ENCODE results near the gene BMPER.

BMPER gene

GRCh38 chr7:34096198-34096651, 190.9 kb downstream of the BMPER start:
- no peak for DNase-seq (ENCODE audit: low spot score)

- DNase-seq (ENCODE audit: low spot score), result no peak
Measured at GRCh38 chr7:34096777-34097176, 191.4 kb downstream of the BMPER start.

GRCh38 chr7:34100661-34101060, 195.3 kb downstream of the BMPER start:
- DNase-seq (ENCODE audit: low spot score), result no peak

- no peak for DNase-seq (ENCODE audit: low spot score)
Measured at GRCh38 chr7:34104115-34104514, 198.8 kb downstream of the BMPER start.

GRCh38 chr7:34104992-34105391, 199.7 kb downstream of the BMPER start:
- DNase-seq (ENCODE audit: low spot score), result no peak

- DNase-seq (ENCODE audit: low spot score), result no peak
Measured at GRCh38 chr7:34107276-34107675, 201.9 kb downstream of the BMPER start.

GRCh38 chr7:34108165-34108564, 202.8 kb downstream of the BMPER start:
- DNase-seq (ENCODE audit: low spot score), result no peak

GRCh38 chr7:34109936-34110780, 204.8 kb downstream of the BMPER start:
- no peak for DNase-seq (ENCODE audit: low spot score)

- DNase-seq (ENCODE audit: low spot score), result no peak
Measured at GRCh38 chr7:34111031-34111430, 205.7 kb downstream of the BMPER start.

GRCh38 chr7:34115503-34115902, 210.2 kb downstream of the BMPER start:
- no peak for DNase-seq (ENCODE audit: low spot score)

- DNase-seq (ENCODE audit: low spot score), result no peak
Measured at GRCh38 chr7:34117573-34117972, 212.2 kb downstream of the BMPER start.

- DNase-seq (ENCODE audit: low spot score), result no peak
Measured at GRCh38 chr7:34121366-34121765, 216.0 kb downstream of the BMPER start.

- DNase-seq (ENCODE audit: low spot score), result no peak
Measured at GRCh38 chr7:34123316-34123715, 218.0 kb downstream of the BMPER start.

- DNase-seq (ENCODE audit: low spot score), result no peak
Measured at GRCh38 chr7:34124765-34125164, 219.4 kb downstream of the BMPER start.

GRCh38 chr7:34128762-34129161, 223.4 kb downstream of the BMPER start:
- no peak for DNase-seq (ENCODE audit: low spot score)

- no peak for DNase-seq (ENCODE audit: low spot score)
Measured at GRCh38 chr7:34130558-34131295, 225.4 kb downstream of the BMPER start.

GRCh38 chr7:34131371-34131770, 226.0 kb downstream of the BMPER start:
- no peak for DNase-seq (ENCODE audit: low spot score)

- DNase-seq (ENCODE audit: low spot score), result no peak
Measured at GRCh38 chr7:34133356-34133982, 228.1 kb downstream of the BMPER start.

GRCh38 chr7:34133983-34134782, 228.8 kb downstream of the BMPER start:
- DNase-seq (ENCODE audit: low spot score), result peak; percentile 60

GRCh38 chr7:34135924-34136323, 230.6 kb downstream of the BMPER start:
- DNase-seq (ENCODE audit: low spot score), result no peak

- no peak for DNase-seq (ENCODE audit: low spot score)
Measured at GRCh38 chr7:34136698-34137097, 231.4 kb downstream of the BMPER start.

GRCh38 chr7:34137176-34137575, 231.8 kb downstream of the BMPER start:
- DNase-seq (ENCODE audit: low spot score), result no peak

Data from RKO (cell line).